ENCODE data around the gene CPE.

CPE gene

DNA sequence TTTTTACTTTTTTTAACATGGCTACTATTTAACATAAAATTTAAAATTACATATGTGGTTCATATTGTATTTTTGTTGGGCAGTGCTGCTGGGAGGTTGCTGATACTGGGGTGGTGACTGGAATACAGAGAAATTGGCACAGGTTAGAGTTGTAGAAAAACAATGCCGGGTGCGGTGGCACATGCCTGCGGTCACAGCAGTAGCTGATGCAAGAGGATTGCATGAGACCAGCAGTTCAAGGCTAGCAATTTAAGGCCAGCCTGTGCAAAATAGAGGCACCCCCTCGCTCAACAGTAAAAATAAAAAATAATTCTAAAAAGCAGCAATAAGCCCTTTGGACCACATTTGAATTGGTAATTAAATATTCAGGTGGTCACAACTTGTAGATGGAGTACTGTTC is 11.8 kb upstream of the CPE start:
- DNase-seq: no peak

GRCh38 chr4:165368114-165368513 is 10.7 kb upstream of the CPE start:
- DNase-seq: peak; percentile 79

DNA sequence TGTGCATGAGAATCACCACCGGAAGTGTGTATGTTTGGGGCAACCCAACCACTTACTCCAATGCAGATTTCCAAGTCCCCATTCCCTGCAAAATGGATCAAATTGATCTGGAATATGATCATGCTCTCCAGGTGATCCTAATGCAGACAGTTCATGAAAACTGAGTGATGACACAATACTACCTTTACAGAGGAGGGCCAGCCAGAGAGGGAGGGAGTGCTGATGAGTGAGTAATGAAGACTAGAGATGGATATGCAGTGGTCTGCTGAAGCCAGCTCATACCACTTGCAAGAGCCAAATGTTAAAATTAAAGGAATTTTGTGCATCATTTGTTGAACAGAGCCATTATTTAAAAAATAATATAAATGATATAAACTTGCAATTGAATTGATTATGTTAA is 10.2 kb upstream of the CPE start:
- peak; percentile 46 for DNase-seq

GRCh38 chr4:165369522-165369921 is 9.3 kb upstream of the CPE start:
- DNase-seq: no peak

DNA sequence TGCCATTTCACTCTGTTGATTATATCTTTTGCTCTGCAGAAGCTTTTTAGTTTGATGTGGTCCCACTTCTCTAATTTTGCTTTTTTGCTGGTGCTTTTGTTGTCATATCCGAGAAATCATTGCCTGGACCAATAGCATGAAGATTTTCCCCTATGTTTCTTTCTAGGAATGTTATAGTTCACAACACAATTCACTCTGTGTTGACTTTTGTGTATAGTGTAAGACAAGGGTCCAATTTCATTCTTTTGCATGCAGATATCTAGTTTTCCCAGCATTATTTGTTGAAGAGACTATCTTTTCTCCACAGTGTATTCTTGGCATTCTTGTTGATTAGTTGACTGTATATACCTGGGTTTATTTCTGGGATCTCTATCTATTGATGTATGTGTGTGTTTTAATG is 8.3 kb upstream of the CPE start:
- DNase-seq: no peak

DNA sequence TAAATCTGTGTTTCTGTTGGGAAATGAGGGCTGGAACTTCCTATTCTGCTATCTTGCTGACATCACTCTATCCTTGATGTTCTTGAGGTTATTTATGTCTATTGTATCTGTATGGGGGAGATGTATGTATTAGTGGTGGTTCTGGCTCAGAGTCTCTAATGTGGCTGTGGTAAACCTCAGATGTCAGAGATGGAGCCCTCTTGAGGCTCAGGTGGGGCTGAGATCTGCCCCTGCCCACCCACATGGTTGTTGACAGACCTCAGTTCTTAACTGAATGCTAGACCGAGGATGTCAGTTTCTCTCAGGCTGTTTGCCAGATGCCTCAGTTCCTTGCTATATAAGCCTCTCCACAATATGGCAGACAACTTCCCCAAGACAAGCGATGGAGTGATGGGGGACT is 3.3 kb upstream of the CPE start:
- DNase-seq: no peak

- no peak for DNase-seq
These were observed 437 bp upstream of the CPE start for GRCh38 chr4:165378398-165378744.

- DNase-seq: peak; percentile 64
These were observed 863 bp downstream of the CPE start for GRCh38 chr4:165379678-165380064.

DNA sequence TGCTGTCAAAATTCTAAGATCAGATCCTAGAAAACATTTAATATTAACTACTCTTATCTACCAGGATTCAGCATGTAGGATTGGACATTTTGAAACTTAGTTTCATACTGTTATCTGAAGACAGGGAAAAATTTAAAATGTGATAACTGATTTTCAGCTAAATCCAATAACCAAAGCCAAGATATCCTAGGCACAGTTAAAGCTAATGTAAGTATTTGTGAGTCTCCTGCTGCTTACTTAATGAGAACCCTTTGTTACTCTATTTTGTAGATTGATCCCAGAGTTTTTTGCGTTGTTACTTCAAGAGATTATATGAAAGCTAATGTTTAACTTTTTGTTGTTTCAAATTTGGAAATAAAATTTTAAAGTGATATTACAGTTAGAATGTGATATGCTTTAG is 2.0 kb downstream of the CPE start:
- DNase-seq: no peak

DNA sequence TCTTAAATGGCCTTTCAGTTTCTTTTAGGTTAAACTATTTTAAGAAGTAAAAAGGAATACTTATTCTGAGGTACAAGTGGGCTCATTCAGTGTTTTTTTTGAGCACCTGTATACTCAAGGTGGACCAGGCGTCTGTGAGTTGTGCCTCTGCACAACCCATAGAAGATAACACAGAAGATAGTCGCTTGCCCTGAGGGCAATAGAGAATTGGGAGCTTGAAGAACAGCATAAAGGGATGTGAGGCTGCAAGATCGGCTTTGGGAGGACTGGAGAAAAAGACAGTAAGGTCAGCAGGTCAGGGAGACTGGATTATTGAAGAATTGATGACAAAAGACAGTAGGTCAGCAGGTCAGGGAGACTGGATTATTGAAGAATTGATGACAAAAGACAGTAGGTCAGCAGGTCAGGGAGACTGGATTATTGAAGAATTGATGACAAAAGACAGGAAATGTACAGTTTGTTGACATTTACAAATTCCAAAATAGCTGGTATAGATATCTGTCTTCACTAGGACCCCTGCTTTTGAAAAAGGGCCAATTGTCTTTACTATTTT is 3.1 kb downstream of the CPE start:
- DNase-seq: peak; percentile 41

DNA sequence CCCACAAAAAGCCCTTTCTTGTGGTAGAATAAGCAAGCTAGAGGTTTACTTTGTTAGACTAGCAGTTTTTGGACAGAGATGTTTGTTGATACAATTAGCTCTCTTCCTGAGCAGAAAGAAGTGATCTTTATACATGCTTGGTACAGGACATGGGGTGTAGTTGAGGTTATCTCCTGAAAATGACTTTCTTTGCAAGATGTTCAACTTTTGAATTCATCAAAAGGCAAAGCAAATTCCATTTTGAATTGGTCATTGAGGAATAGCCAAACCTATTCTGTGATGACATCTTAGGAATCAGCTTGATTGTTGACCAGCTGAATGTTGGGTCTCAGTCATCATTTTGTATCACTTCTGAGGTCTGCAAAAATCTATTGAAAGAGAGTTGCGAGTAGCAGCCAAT is 3.8 kb downstream of the CPE start:
- DNase-seq: no peak

DNA sequence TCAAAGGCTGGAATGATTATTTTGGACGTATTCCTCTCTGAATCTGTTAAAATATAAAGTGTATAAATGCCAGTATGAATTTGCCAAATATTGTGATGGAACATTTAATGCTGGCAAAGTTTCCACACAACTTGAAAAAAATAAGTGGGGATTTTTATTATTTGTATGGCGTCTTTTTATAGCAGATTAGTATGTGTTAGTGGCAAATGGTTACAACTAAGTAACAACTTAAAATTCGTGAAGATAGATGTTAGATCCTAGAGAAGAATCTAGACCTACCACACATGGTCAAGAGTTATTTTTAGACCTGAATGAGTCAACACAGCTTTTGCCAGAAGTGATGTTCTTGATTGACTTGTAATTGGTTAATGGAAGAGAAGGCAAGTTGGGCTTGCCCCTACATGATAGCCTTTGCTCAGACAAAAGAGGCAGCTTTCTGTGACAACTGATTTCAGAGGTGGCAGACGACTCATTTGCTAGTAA is 4.8 kb downstream of the CPE start:
- DNase-seq: peak; percentile 74

- peak; percentile 29 for DNase-seq
These were observed 5.4 kb downstream of the CPE start for GRCh38 chr4:165384186-165384585.

GRCh38 chr4:165384598-165384997 is 5.8 kb downstream of the CPE start:
- peak; percentile 76 for DNase-seq

DNA sequence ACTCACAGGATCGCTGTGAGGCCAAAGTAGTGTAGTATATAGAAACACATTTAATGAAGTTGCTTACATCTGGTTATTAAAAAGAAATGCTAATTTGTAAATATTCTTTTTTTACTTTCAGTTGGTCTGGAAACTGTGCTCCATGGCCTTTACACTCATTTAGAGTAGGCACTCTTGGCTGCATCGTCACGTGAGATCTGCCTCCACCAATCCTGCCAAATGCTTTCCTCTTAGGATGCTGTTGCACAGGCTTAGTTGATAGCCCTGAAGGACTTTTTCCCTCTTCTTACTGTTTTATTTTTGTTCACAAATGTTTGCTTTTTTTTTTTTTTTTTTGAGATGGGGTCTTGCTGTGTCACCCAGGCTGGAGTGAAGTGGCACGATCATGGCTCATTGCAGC is 6.3 kb downstream of the CPE start:
- peak; percentile 30 for DNase-seq

DNA sequence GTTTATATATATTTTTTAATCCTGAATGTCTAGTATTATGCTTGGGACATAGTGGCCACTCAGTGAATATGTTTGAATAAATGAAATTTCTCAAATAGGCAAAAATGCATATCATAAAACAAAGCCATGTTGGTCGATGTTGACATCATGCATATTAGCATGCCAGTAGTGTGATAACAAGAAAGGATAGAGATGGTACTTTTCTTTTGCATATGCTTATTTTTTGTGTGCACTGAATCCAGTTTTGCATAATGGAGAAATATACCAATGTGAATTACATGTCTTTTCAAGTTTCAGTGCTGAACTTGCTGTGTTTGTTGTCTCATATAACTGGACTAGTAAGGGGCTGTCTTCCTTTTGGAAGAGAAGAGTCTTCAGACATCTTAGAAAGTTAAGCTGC is 7.5 kb downstream of the CPE start:
- DNase-seq: no peak

DNA sequence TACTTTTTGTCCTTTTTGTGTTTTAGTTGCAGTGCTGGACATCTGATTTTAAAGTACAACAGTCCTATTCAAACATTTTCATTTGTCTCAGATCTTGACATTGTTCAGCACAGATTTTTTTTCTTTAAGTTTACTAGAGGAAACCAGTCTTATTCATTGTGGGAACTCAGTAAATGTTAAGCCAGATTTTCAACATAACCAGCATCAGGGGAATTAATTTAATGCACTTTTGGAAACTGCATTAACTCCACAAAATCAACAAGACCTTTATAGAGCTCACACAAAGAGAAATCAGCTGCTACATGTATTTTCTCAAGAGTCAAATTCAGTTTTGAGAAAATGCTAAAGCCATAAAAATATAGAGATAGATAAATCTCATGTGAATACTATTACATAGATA is 9.9 kb downstream of the CPE start:
- DNase-seq: no peak

DNA sequence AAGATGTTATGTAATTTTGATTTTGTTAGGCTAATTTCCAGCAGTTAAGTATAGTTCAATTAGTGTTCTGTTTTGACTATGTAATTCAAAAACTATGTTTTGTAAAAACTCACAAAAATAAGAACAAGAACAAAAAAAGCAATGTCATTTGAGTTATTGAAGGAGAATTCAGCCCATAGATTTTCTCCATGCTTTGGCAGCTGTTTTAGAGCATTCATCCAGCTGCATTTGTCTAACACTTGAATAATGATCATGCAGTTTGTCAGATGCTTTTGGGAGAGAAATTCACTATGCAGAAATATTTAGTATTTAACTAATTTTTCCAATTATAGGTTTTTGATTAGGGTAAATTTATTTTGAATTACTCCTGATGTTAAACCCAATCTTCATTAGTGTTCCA is 14.2 kb downstream of the CPE start:
- DNase-seq: no peak

GRCh38 chr4:165393704-165394103 is 14.9 kb downstream of the CPE start:
- DNase-seq: no peak

DNA sequence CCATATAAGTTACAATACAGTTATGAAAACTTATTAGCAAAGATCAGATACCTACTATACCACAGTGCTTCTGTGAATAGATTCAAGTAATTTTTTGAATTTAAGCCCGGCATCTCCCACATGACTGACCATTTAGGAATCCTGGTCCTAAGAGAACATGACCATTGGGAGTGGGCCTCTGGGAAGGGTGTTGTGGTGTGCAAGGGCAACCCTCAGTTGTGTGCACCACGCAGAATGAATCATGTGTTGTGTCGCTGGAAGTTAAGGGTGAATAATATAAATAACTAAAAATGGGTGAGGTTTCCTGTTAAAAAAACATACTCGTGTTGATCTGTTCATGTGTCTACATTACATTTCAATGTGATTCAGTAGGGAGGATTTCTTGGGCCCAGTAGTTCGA is 15.5 kb downstream of the CPE start:
- no peak for DNase-seq

- peak; percentile 93 for DNase-seq
These were observed 19.8 kb downstream of the CPE start for GRCh38 chr4:165398570-165398969.

DNA sequence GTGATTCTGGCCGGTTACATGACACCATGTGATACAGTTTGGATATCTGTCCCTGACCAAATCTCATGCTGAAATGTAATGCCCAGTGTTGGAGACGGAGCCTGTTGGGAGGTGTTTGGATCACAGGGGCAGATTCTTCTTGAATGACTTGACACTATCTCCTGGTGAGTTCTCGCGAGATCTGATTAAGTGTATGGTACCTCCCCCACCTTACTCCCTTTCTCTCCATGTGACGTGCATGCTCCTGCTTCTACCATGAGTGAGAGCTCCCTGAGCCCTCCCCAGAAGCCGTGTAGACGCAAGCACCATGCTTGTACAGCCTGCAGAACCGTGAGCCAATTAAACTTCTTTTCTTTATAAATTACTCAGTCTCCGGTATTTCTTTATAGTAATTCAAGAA is 23.6 kb downstream of the CPE start:
- DNase-seq: no peak

DNA sequence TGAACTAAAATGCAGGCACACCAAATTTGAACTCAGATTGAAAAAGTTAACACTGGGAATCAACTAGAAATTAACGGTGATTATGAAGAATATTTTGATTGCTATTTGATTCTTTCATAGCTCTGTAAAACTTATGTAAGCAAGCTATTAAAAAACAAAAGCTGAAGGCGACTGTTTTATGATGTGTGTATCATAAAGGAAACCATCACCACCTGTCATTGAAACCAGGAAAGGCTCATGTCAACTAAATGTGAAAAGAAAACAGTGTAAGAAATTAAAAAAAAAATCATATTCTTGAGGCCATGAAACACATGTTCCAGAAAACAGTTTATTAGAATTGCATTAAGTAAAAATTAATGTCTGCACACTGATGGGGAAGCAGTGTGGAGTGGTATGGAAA is 24.2 kb downstream of the CPE start:
- no peak for DNase-seq

GRCh38 chr4:165403637-165404036 is 24.8 kb downstream of the CPE start:
- DNase-seq: peak; percentile 39

DNA sequence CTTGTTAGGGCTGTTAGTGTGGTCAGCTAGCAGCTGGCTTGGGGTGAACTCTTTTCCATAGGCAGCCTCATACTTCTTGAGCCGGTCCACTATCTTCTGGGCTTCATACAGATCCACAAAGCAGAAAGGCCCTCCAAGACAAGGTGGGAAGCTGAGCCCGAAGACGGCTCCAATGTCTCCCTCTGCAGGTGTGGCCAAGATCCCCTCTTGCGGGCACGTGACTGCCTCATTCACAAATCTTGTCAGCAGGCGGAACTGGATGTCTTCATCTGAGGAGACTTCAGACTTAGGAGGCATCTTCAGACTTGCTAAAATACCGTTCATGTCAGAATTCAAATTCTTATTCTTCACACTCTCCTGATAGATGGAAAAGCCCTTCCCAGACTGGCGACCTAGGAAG is 25.3 kb downstream of the CPE start:
- no peak for DNase-seq

DNA sequence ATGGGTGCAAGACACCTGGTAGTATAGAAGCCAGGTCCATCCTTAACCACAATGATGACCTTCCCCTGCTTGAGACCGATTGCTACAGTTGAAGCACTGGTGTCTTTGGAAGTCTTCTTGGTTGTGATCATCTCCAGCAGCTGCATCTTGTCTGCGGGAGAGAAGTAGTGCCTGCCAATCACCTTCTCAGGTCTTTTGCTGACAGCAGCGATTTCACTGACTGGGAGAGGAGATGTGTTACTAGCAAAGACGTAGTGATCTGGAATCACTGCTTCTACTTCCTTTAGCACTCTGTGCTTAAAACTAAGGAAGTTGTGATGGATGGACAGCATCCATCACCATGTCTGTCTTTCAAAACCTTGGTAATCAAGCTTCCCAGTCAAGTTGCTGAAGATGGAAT is 25.9 kb downstream of the CPE start:
- DNase-seq: no peak
